Keratinocyte (primary cell): ENCODE measurements around the gene ZNF496. TPM values are rescaled to one million over a fixed set of nuclear protein-coding genes. Genes with fewer than 3 reads are reported as not detected.
"Not testable (repeated sequence)": the region's sequence is repeated elsewhere in the genome, so short reads cannot be mapped to it uniquely, and the experiment has no call there.

ENCODE experiments used
- DNase-seq: peaks from one replicate; pipeline ENCODE4 v3.0.0-alpha.2; 2011; ENCODE audit warnings: low read depth, missing footprints, low spot score
- FAIRE-seq: peaks from 2 replicates; lab custom pipeline; 2011; peaks lifted over from hg19 to GRCh38; lab: Jason Lieb, UNC
- H2AFZ ChIP-seq: 2 replicates; pipeline ENCODE4 v1.6.0; 2012; ENCODE audit warnings: low read length, control low read depth, inconsistent platforms; ENCODE audit not compliant: control insufficient read depth
- H3K27ac ChIP-seq: 2 replicates; pipeline ENCODE4 v1.5.1; 2011; ENCODE audit warnings: low read length; ENCODE audit not compliant: control insufficient read depth, insufficient read depth
- H3K27me3 ChIP-seq: 3 replicates; pipeline ENCODE4 v1.6.0; 2011; ENCODE audit warnings: low read length; ENCODE audit not compliant: control insufficient read depth, insufficient read depth; ENCODE audit errors: extremely low read depth
- H3K36me3 ChIP-seq, 2 experiments: 2 replicates in 1 of 2; 3 replicates in 1 of 2; pipeline ENCODE4 v1.5.1; 2011; ENCODE audit warnings: low read length in 2 of 2, mild to moderate bottlenecking in 1 of 2; ENCODE audit not compliant: control insufficient read depth in 2 of 2, insufficient read depth in 2 of 2; ENCODE audit errors: extremely low read depth in 1 of 2
- H3K4me1 ChIP-seq: 3 replicates; pipeline ENCODE4 v1.5.1; 2011; ENCODE audit warnings: low read length; ENCODE audit not compliant: control insufficient read depth, insufficient read depth; ENCODE audit errors: extremely low read depth
- H3K4me2 ChIP-seq: 3 replicates; pipeline ENCODE4 v1.6.0; 2011; ENCODE audit warnings: low read depth, low read length; ENCODE audit not compliant: control insufficient read depth, insufficient read depth; ENCODE audit errors: extremely low read depth
- H3K4me3 ChIP-seq, 3 experiments: fragments of 200-600 bp in 1 of 3; sonication (generic) in 1 of 3; 2 replicates in 2 of 3; 3 replicates in 1 of 3; pipeline ENCODE4 v1.5.1; 2011 to 2016; ENCODE audit warnings: low read length in 3 of 3, mild to moderate bottlenecking in 3 of 3, control low read depth in 2 of 3, inconsistent platforms in 1 of 3, low read depth in 1 of 3, mixed read lengths in 1 of 3, mixed run types in 1 of 3, moderate library complexity in 1 of 3; ENCODE audit not compliant: control insufficient read depth in 2 of 3, insufficient read depth in 2 of 3; ENCODE audit errors: extremely low read depth in 1 of 3
- H3K79me2 ChIP-seq: 2 replicates; pipeline ENCODE4 v1.6.0; 2012; ENCODE audit warnings: low read length; ENCODE audit not compliant: control insufficient read depth, insufficient read depth
- H3K9ac ChIP-seq: 3 replicates; pipeline ENCODE4 v1.6.0; 2011; ENCODE audit warnings: low read length; ENCODE audit not compliant: control insufficient read depth, insufficient read depth; ENCODE audit errors: extremely low read depth
- H3K9me1 ChIP-seq: 3 replicates; pipeline ENCODE4 v1.6.0; 2011; ENCODE audit warnings: low read length; ENCODE audit not compliant: control insufficient read depth, insufficient read depth; ENCODE audit errors: extremely low read depth
- H3K9me3 ChIP-seq: 2 replicates; pipeline ENCODE4 v1.5.1; 2012; ENCODE audit warnings: low read depth, low read length; ENCODE audit not compliant: control insufficient read depth
- H4K20me1 ChIP-seq: 3 replicates; pipeline ENCODE4 v1.6.0; 2011; ENCODE audit warnings: low read length; ENCODE audit not compliant: control insufficient read depth, insufficient read depth; ENCODE audit errors: extremely low read depth
- EZH2 ChIP-seq: IDR thresholded peaks from one replicate; pipeline ENCODE4 v1.6.1; 2012; ENCODE audit warnings: inconsistent platforms, mild to moderate bottlenecking, low read length, moderate library complexity
- dilution Hi-C: fragments of 300-500 bp; cut with MboI; formaldehyde crosslinking; loops from one replicate; pipeline ENCODE4 v1.7.0; 2020; ENCODE audit warnings: low sequenced_read_pairs; ENCODE audit not compliant: extremely low pct_ligation_motif_present
- polyA plus RNA-seq, 5 experiments: library from polyadenylated mRNA; depleted of rRNA in 3 of 5; stranded (reverse) in 3 of 5; stranded (forward) in 1 of 5; unstranded in 1 of 5; fragments of >200 nt; gene quantifications; 1 replicate in 1 of 5; 2 replicates in 3 of 5; 3 replicates in 1 of 5; pipeline versions ENCODE4 v1.2.1 to v1.2.3, GENCODE V29; 2011 to 2012; ENCODE audit warnings: missing spikeins in 2 of 5, low read depth in 1 of 5, low replicate concordance in 1 of 5
- TF ChIP-seq, protein P1 (sequence below), 3 experiments: IDR thresholded peaks in 1 of 3; conservative IDR thresholded peaks in 1 of 3; optimal IDR thresholded peaks in 1 of 3; 2 replicates in 2 of 3; 3 replicates in 1 of 3; pipeline versions ENCODE3 to v1.5.1; 2011; ENCODE audit warnings: low read length in 3 of 3, mild to moderate bottlenecking in 3 of 3, moderate library complexity in 2 of 3, control low read depth in 1 of 3, inconsistent platforms in 1 of 3; ENCODE audit not compliant: insufficient read depth in 2 of 3; ENCODE audit errors: extremely low read depth in 1 of 3

Gene ZNF496
- polyA plus RNA-seq, 1 donor (not counting 4 experiments of a cell fraction or from before 2014, with no cell fraction given): 8.9 TPM

DNA sequence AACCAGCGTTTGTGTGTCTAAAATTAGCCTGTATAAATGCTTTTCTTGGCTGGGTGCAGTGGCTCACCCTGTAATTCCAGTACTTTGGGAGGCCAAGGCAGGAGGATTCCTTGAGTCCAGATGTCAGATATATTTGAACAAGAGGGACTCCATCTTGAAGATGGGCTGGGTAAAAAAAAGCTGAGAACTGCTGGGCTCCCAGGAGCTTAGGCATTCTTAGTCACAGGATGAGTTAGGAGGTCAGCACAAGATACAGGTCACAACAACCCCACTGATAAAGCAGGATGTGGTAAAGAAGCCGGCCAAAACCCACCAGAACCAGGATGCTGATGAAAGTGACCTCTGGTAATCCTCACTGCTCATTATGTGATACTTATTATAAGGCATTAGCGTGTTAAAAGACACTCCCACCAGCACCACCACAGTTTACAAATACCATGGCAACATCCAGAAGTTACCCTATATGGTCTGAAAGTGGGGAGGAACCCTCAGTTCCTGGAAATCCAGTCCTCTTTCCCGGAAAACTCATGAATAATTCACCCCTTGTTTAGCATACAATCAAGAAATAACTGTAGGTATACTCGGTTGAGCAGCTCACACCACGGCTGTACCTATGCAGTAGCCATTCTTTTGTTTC lies 36.2 kb upstream of the ZNF496 start:
- Histone ChIP-seq H3K9me3 (no peaks in the 10 kb centered on the region), H3K36me3 (no peaks in the 10 kb centered on the region), H2AFZ (peak overlapping the region; percentile 5), H3K9ac (no peak overlapping the region), H3K27ac (no peak overlapping the region), H3K4me2 (no peak overlapping the region), H3K27me3 (no peaks in the 10 kb centered on the region), H3K9me1 (no peaks in the 10 kb centered on the region), H3K4me3 (no peak overlapping the region), H4K20me1 (no peaks in the 10 kb centered on the region), H3K4me1 (peaks cover 11% of the 10 kb centered on the region), H3K79me2 (no peaks in the 10 kb centered on the region)
- TF ChIP-seq, protein P1, sequence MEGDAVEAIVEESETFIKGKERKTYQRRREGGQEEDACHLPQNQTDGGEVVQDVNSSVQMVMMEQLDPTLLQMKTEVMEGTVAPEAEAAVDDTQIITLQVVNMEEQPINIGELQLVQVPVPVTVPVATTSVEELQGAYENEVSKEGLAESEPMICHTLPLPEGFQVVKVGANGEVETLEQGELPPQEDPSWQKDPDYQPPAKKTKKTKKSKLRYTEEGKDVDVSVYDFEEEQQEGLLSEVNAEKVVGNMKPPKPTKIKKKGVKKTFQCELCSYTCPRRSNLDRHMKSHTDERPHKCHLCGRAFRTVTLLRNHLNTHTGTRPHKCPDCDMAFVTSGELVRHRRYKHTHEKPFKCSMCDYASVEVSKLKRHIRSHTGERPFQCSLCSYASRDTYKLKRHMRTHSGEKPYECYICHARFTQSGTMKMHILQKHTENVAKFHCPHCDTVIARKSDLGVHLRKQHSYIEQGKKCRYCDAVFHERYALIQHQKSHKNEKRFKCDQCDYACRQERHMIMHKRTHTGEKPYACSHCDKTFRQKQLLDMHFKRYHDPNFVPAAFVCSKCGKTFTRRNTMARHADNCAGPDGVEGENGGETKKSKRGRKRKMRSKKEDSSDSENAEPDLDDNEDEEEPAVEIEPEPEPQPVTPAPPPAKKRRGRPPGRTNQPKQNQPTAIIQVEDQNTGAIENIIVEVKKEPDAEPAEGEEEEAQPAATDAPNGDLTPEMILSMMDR (optimal IDR thresholded peaks at IDR 0.05 in 1 of 3, IDR thresholded peaks at IDR 0.05 in 1 of 3, conservative IDR thresholded peaks at IDR 0.05 in 1 of 3; ENCODE audit: extremely low read depth in 1 of 3, insufficient read depth in 2 of 3, low read length in 3 of 3): no peak
- no peak for TF ChIP-seq EZH2
- dilution Hi-C loops: no loop called here
- DNase-seq (no peak), FAIRE-seq (no peak)

DNA sequence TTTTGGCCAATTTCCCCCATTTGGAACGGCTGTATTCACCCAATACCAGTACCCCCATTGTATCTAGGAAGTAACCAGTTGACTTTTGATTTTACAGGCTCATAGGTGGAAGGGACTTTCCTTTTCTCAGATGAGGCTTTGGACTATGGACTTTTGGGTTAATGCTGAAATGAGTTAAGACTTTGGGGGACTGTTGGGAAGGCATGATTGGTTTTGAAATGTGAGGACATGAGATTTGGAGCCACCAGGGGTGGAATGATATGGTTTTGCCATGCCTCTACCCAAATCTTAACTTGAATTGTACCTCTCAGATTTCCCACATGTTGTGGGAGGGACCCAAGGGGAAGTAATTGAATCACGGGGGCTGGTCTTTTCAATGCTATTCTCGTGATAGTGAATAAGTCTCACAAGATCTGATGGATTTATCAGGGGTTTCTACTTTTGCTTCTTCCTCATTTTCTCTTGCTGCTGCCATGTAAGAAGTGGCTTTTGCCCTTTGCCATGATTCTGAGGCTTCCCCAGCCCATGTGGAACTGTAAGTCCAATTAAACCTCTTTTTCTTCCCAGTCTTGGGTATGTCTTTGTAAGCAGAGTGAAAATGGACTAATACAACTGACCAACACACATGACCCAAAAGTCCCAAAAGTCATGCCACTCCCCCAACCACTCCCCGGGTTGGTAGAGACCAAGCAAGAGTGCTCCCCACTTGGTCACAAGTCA lies 35.4 kb upstream of the ZNF496 start:
- FAIRE-seq (no peak), DNase-seq (no peak)
- H3K9ac ChIP-seq: no peak overlapping the region
- dilution Hi-C loops: no loop called here
- H3K27ac ChIP-seq: no peak overlapping the region
- no peaks in the 10 kb centered on the region for H3K36me3 ChIP-seq
- H2AFZ ChIP-seq: no peak overlapping the region
- no peaks in the 10 kb centered on the region for H3K27me3 ChIP-seq
- peaks cover 11% of the 10 kb centered on the region for H3K4me1 ChIP-seq
- H3K9me3 ChIP-seq: no peaks in the 10 kb centered on the region
- H3K79me2 ChIP-seq: no peaks in the 10 kb centered on the region
- H4K20me1 ChIP-seq: no peaks in the 10 kb centered on the region
- H3K9me1 ChIP-seq: no peaks in the 10 kb centered on the region
- TF ChIP-seq, protein P1 (optimal IDR thresholded peaks at IDR 0.05 in 1 of 3, IDR thresholded peaks at IDR 0.05 in 1 of 3, conservative IDR thresholded peaks at IDR 0.05 in 1 of 3; ENCODE audit: extremely low read depth in 1 of 3, insufficient read depth in 2 of 3, low read length in 3 of 3): no peak
- TF ChIP-seq EZH2: no peak
- no peak overlapping the region for H3K4me2 ChIP-seq
- no peak overlapping the region for H3K4me3 ChIP-seq

DNA sequence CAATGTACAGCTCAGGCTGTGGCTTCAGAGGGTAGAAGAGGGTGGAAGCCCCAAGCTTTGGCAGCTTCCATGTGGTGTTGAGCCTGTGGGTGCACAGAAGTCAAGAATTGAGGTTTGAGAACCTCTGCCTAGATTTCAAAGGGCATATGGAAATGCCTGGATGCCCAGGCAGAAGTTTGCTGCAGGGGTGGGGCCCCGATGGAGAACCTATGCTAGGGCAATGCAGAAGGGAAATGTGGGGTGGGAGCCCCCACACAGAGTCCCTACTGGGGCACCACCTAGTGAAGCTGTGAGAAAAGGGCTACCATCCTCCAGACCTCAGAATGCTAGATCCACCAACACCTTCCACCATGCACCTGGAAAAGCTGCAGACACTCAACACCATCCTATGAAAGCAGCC lies 34.7 kb upstream of the ZNF496 start:
- H3K4me2 ChIP-seq, H3K27me3 ChIP-seq, H3K27ac ChIP-seq, H2AFZ ChIP-seq, H3K79me2 ChIP-seq, H4K20me1 ChIP-seq, dilution Hi-C loops, H3K9me1 ChIP-seq, H3K9me3 ChIP-seq, H3K4me3 ChIP-seq, H3K9ac ChIP-seq, FAIRE-seq, H3K36me3 ChIP-seq, DNase-seq: not testable (repeated sequence)
- H3K4me1 ChIP-seq: peaks cover 11% of the 10 kb centered on the region
